ENCODE measurements around the gene KCNRG. TPM values are rescaled to one million over a fixed set of nuclear protein-coding genes. Genes with fewer than 3 reads are reported as not detected.

Gene KCNRG
- polyA plus RNA-seq, 1 donor (not counting 4 experiments of a cell fraction or from before 2014, with no cell fraction given), result 0.90 TPM

GRCh38 chr13:50016444-50016843 is 1.2 kb downstream of the KCNRG start:
- Histone ChIP-seq H4K20me1 (ENCODE audit: control insufficient read depth, extremely low read depth, insufficient read depth, low read length) (no peaks in the 10 kb centered on the region), H3K27ac (ENCODE audit: control insufficient read depth, insufficient read depth, low read length) (no peak overlapping the region), H3K27me3 (ENCODE audit: control insufficient read depth, extremely low read depth, insufficient read depth, low read length) (no peaks in the 10 kb centered on the region), H2AFZ (ENCODE audit: control insufficient read depth, low read length) (no peak overlapping the region), H3K9me1 (ENCODE audit: control insufficient read depth, extremely low read depth, insufficient read depth, low read length) (no peaks in the 10 kb centered on the region), H3K4me1 (ENCODE audit: control insufficient read depth, extremely low read depth, insufficient read depth, low read length) (no peaks in the 10 kb centered on the region), H3K36me3 (ENCODE audit: control insufficient read depth in 2 of 2, extremely low read depth in 1 of 2, insufficient read depth in 2 of 2, low read length in 2 of 2) (peaks cover 0 to 5% of the 10 kb centered on the region in 2 experiments), H3K9ac (ENCODE audit: control insufficient read depth, extremely low read depth, insufficient read depth, low read length) (no peak overlapping the region), H3K4me2 (ENCODE audit: control insufficient read depth, extremely low read depth, insufficient read depth, low read depth, low read length) (no peak overlapping the region), H3K9me3 (ENCODE audit: control insufficient read depth, low read depth, low read length) (no peaks in the 10 kb centered on the region), H3K79me2 (ENCODE audit: control insufficient read depth, insufficient read depth, low read length) (no peaks in the 10 kb centered on the region), H3K4me3 (ENCODE audit: control insufficient read depth in 2 of 3, extremely low read depth in 1 of 3, insufficient read depth in 2 of 3, low read depth in 1 of 3, low read length in 3 of 3) (no peak overlapping the region)
- TF ChIP-seq CTCF (optimal IDR thresholded peaks at IDR 0.05 in 1 of 3, IDR thresholded peaks at IDR 0.05 in 1 of 3, conservative IDR thresholded peaks at IDR 0.05 in 1 of 3; ENCODE audit: extremely low read depth in 1 of 3, insufficient read depth in 2 of 3, low read length in 3 of 3) (no peak), EZH2 (IDR thresholded peaks at IDR 0.05; ENCODE audit: low read length) (no peak)
- dilution Hi-C loops (cut with MboI; ENCODE audit: extremely low pct_ligation_motif_present, low sequenced_read_pairs), result no loop called here
- DNase-seq (ENCODE audit: low read depth, low spot score) (no peak), FAIRE-seq (no peak)

- FAIRE-seq (no peak), DNase-seq (ENCODE audit: low read depth, low spot score) (no peak)
- Histone ChIP-seq H3K27ac (ENCODE audit: control insufficient read depth, insufficient read depth, low read length) (no peak overlapping the region), H3K4me1 (ENCODE audit: control insufficient read depth, extremely low read depth, insufficient read depth, low read length) (no peaks in the 10 kb centered on the region), H3K9me3 (ENCODE audit: control insufficient read depth, low read depth, low read length) (no peaks in the 10 kb centered on the region), H3K4me2 (ENCODE audit: control insufficient read depth, extremely low read depth, insufficient read depth, low read depth, low read length) (no peak overlapping the region), H3K36me3 (ENCODE audit: control insufficient read depth in 2 of 2, extremely low read depth in 1 of 2, insufficient read depth in 2 of 2, low read length in 2 of 2) (peaks cover 0 to 2% of the 10 kb centered on the region in 2 experiments), H3K27me3 (ENCODE audit: control insufficient read depth, extremely low read depth, insufficient read depth, low read length) (no peaks in the 10 kb centered on the region), H3K9ac (ENCODE audit: control insufficient read depth, extremely low read depth, insufficient read depth, low read length) (no peak overlapping the region), H3K4me3 (ENCODE audit: control insufficient read depth in 2 of 3, extremely low read depth in 1 of 3, insufficient read depth in 2 of 3, low read depth in 1 of 3, low read length in 3 of 3) (no peak overlapping the region), H3K9me1 (ENCODE audit: control insufficient read depth, extremely low read depth, insufficient read depth, low read length) (no peaks in the 10 kb centered on the region), H2AFZ (ENCODE audit: control insufficient read depth, low read length) (no peak overlapping the region), H4K20me1 (ENCODE audit: control insufficient read depth, extremely low read depth, insufficient read depth, low read length) (no peaks in the 10 kb centered on the region), H3K79me2 (ENCODE audit: control insufficient read depth, insufficient read depth, low read length) (no peaks in the 10 kb centered on the region)
- dilution Hi-C loops (cut with MboI; ENCODE audit: extremely low pct_ligation_motif_present, low sequenced_read_pairs), result no loop called here
- TF ChIP-seq EZH2 (IDR thresholded peaks at IDR 0.05; ENCODE audit: low read length), result no peak
- TF ChIP-seq CTCF (optimal IDR thresholded peaks at IDR 0.05 in 1 of 3, IDR thresholded peaks at IDR 0.05 in 1 of 3, conservative IDR thresholded peaks at IDR 0.05 in 1 of 3; ENCODE audit: extremely low read depth in 1 of 3, insufficient read depth in 2 of 3, low read length in 3 of 3), result no peak
These were observed 2.6 kb downstream of the KCNRG start for GRCh38 chr13:50017819-50018218.
